Skeletal muscle cell (primary cell): Measurements from ENCODE around the gene LTBP3.

Source experiments
- DNase-seq: peaks from one replicate; pipeline ENCODE4 v3.0.0-alpha.2; 2010; ENCODE audit warnings: low read depth
- H3K4me3 ChIP-seq: 2 replicates; pipeline ENCODE4 v1.5.1; 2011; ENCODE audit warnings: low read depth, mild to moderate bottlenecking, control low read depth, low read length, moderate library complexity

Gene LTBP3

DNA sequence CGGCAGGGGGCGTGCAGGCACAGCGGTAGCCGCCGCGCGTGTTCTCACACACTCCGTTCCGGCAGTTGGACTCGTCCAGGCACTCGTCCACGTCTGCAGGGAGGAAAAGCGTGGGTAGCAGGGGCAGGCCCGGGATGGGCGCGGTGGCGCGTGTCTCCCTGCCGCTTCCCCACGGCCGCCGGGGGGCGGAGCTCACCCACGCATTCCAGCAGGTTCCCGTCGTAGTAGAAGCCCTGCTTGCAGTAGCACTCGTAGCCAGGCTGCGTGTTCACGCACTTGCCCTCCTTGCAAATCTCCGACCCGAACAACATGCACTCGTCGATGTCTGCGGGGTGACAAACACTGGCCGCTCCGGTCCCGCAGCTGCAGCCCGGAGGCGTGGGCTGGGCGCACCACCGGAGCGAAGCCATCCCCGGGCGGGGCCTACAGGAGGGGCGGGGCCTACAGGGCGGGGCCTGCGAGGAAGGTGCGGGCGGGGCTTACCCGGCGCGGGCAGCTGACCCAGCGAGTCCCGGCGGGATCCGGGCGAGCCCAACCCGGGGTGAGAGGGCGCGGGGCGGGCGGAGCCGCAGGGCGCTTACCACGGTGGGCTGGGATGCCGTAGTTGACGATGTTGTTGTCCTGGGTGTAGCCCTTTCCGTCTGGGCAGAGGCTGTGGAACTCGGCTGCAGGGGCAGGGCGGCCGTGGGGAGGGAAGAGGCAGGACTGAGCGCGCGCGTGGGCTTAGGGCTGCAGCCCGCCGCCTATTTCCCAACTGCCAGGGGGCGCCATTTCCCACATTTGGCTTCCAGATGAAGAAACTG is 17.7 kb downstream of the LTBP3 start:
- peak overlapping the region; percentile 54 for H3K4me3 ChIP-seq
- peak; percentile 60 for DNase-seq

GRCh38 chr11:65539744-65540289 is 18.3 kb downstream of the LTBP3 start:
- H3K4me3 ChIP-seq: peak overlapping the region; percentile 54
- DNase-seq: no peak

DNA sequence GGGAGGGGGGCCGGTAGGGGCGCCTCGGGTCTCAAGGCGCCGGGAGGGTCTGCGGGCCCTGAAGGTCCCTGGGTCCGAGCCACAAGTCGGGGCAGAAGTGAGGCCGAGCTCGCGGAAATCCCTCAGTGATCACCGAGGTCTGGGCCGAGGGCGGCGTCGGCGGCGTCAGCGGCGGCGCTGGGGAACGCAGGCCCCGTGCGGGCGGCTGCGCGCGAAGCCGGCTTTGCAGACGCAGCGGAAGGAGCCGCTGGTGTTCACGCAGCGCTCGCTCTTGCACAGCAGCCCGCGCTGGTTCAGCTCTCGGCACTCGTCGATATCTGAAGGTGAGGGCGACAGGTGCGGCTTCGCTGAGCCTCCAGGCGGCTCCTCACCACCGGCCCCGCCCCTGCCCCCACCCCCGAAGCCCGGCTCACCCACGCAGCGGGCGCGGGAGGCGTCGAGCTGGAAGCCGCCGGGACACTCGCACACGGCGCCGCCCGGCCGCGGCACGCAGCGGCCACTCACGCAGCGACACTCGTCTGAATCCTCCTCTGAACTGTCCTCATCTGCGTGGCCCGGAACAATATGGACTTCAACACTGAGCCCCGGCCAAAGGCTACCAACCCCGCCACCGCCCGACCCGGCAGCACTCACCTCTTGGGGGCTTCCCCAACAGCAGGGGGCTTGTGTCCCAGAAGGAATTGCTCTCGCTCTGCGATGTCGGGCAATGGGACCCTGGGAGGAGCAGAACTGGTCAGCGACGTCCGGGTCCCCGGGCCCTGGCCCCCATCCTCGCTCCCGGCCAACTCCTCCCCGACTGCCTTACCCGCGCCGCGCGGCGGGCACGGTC is 19.0 kb downstream of the LTBP3 start:
- no peak for DNase-seq
- no peak overlapping the region for H3K4me3 ChIP-seq

GRCh38 chr11:65538232-65538914 is 19.8 kb downstream of the LTBP3 start:
- DNase-seq: no peak
- H3K4me3 ChIP-seq: no peak overlapping the region

DNA sequence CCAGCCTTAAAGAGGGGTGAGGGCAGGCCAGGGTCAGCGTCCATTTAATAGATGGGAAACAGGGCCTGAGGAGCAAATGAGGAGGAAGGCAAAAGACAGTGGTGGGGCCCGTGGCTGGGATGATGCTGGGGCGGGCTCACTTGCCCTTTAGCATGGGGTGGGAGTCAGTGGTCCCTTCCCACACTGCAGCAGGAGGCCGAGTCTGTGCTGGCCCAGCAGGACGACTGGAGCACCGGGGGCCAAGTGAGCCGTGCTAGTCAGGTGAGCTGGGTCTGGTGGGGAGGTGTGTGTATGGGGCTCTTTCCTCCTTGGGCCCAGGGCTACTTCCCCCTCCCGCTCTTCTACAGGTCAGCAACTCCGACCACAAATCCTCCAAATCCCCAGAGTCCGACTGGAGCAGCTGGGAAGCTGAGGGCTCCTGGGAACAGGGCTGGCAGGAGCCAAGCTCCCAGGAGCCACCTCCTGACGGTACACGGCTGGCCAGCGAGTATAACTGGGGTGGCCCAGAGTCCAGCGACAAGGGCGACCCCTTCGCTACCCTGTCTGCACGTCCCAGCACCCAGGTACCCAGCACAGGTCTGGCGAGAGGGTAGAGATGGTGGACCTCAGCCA is 20.4 kb downstream of the LTBP3 start:
- no peak for DNase-seq
- no peak overlapping the region for H3K4me3 ChIP-seq

- no peak for DNase-seq
- no peak overlapping the region for H3K4me3 ChIP-seq
Measured at GRCh38 chr11:65537296-65537597, 20.9 kb downstream of the LTBP3 start.

GRCh38 chr11:65536412-65537295 is 21.5 kb downstream of the LTBP3 start:
- H3K4me3 ChIP-seq: no peak overlapping the region
- DNase-seq: no peak

GRCh38 chr11:65535102-65535501 is 23.1 kb downstream of the LTBP3 start:
- H3K4me3 ChIP-seq: no peak overlapping the region

DNA sequence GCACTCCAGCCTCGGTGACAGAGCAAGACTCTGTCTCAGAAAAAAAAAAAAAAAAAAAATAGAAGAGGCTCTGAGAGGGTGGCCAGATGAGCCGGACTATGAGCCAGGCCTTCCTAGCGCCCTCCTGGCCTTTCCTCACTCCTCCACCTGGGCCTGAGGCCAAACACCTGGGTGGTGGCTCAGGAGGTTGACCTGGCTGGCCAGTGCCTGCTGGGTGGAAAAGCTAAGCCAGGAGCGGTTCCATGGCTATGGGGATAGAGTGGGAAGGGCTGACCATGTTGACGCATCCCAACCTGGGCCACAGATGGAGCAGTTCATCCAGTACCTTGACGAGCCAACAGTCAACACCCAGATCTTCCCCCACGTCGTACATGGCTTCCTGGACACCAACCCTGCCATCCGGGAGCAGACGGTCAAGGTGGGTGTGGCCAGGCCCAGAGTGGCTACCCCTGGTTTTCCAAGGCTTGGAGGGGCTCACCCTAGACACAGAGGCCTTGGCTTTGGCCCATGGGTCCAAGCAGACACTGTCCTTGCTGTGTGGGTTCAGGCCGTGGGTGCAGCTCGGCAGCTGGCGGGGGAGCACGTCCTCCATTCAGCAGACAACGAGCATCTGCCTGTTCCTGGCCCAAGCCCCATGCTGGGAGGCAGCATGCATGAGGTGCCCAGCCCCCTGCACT is 25.6 kb downstream of the LTBP3 start:
- DNase-seq: no peak
- H3K4me3 ChIP-seq: no peak overlapping the region

More at GRCh38 chr11:65535102-65535501, 23.1 kb downstream of the LTBP3 start:
- DNase-seq: no peak

- DNase-seq: no peak
- no peak overlapping the region for H3K4me3 ChIP-seq
Measured at GRCh38 chr11:65530157-65530496, 28.0 kb downstream of the LTBP3 start.

GRCh38 chr11:65529475-65530156 is 28.5 kb downstream of the LTBP3 start:
- DNase-seq: no peak
- H3K4me3 ChIP-seq: no peak overlapping the region

DNA sequence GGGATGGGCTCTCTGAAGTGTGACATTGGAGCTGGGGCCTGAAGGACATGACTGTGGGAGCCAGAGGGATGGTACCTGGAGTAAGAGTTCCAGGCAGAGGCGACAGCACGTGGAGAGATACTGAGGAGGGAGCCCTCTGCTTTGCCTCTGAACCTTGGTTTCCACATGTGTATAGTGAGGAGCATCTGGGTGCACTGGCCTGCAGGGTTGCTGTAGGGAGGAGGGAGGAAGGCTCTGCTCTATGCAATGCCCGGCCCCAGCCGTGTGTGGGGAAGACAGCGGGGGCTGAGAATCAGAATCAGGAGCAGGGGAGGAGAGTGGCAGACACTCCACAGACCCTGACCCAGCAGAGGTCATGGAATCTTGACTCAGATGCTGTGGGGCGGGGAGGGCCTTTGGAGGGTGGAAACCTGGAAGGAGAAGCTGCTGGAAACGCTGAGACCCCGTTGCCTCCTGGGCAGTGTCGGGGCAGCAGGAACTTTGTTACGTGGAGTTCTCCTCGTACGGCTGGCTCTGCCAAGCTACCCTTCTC is 29.3 kb downstream of the LTBP3 start:
- DNase-seq: no peak
- no peak overlapping the region for H3K4me3 ChIP-seq

DNA sequence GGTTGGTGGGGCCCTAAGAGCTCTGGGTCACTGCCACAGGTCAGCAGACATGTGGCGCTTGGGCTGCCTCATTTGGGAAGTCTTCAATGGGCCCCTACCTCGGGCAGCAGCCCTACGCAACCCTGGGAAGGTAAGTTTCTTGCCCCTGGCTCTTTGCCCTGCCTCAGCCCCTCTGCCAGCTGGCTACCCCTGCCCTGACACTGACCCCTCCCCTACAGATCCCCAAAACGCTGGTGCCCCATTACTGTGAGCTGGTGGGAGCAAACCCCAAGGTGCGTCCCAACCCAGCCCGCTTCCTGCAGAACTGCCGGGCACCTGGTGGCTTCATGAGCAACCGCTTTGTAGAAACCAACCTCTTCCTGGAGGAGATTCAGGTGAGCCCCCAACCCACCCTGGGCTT is 31.4 kb downstream of the LTBP3 start:
- DNase-seq: no peak
- no peak overlapping the region for H3K4me3 ChIP-seq

GRCh38 chr11:65525546-65526480 is 32.3 kb downstream of the LTBP3 start:
- H3K4me3 ChIP-seq: peak overlapping the region; percentile 93
- DNase-seq: no peak

DNA sequence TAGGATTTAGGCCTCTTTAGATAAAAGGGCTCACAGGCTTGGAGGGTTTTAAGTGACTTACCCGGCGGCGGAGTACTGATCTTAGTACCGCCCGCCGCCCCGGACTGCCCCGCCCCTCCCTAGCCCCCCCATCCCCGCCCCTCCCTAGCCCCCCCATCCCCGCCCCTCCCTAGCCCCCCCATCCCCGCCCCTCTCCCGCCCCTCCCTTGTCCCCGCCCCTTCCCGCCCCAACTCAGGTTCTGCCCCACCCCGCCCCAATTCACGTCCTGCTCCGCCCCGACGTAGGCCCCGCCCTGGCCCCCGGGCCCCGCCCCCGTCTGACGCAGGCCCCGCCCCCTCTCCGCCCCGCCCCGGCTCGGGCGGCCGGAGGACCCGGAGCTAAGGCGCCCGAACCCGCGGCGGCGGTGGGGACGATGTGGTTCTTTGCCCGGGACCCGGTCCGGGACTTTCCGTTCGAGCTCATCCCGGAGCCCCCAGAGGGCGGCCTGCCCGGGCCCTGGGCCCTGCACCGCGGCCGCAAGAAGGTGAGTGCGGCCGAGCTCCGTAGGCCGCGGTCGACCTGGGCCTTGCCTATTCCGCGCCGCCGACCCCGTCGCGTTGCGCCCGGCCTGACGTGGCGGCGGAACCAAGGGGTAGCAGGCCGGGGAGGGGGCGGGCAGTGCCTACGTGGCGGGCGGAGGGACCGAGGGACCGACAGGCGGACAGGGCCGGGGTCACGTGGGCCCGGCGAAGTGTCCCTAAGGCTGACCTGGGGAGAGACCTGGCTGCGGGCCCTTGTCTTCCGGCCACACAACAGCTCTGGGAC is 33.2 kb downstream of the LTBP3 start, which contains the start of gene SCYL1:
TSS of gene SCYL1 (plus strand) at position 343 of the 805 bp plus-strand sequence. CDS start at position 414, 71 bp downstream.
- H3K4me3 ChIP-seq: peak within 1 kb of the TSS; percentile 93
- no peak for DNase-seq
